Measurements from ENCODE around the gene PXDN.

The PXDN gene

GRCh38 chr2:1606421-1607235 is 137.7 kb downstream of the PXDN start:
- no peak for DNase-seq

- DNase-seq: no peak
Observed at GRCh38 chr2:1606046-1606400, 138.3 kb downstream of the PXDN start.

GRCh38 chr2:1605102-1606045 is 138.9 kb downstream of the PXDN start:
- DNase-seq: no peak

- DNase-seq: no peak
Observed at GRCh38 chr2:1603521-1603920, 140.8 kb downstream of the PXDN start.

DNA sequence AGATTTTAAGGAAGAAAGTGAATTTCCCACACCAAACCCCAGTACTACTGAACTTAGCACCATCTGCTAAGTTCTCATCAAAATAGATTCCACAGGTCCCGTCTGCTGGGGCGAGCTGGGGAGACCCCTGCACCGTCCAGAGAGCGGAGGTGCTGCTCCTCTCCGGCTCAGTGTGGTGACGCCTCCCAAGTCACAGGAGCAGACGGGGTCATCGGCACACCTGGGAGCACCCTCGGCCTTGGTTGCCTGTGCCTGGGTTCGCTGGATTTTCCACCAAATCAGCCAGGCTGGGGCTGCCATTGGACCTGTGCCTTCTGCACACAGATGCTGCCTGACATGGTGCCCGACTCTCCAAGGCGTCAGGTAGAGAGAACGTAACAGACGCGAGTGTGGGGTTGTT is 141.3 kb downstream of the PXDN start:
- DNase-seq: no peak

DNA sequence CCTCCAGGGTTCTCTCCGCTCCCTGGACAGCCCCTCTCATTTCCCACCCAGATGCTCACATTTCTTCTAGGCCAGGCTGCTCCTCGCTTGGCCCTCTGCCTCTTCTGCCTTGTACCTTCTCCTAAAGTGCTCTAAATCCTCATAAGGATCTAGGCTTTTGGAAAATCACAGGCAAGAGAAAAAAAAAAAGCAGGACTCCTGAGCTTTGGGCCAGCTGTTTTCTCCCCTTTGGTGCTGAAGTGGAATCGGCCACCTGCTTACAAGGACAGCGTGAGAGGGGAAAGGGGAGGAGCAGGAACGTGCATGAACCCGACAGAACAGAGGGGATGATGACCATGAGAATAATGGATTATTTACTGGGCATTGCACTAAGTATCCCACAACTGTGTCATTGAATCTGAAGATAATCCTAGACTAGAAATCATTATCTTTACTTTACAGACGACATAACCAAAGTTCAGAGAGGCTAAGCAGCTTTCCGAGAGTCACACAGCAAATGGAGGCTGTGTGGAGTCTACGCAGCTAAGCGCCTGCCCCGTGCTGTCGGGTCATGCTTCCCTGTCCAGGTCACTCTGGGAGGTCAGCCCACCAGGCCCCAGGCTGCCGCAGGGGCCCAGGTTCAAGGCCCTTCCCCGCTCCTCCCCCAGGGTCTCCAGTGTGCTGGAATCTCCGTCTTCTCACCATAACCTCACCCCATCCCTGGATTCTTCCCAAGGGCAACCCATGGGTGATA is 141.9 kb downstream of the PXDN start:
- no peak for DNase-seq

DNA sequence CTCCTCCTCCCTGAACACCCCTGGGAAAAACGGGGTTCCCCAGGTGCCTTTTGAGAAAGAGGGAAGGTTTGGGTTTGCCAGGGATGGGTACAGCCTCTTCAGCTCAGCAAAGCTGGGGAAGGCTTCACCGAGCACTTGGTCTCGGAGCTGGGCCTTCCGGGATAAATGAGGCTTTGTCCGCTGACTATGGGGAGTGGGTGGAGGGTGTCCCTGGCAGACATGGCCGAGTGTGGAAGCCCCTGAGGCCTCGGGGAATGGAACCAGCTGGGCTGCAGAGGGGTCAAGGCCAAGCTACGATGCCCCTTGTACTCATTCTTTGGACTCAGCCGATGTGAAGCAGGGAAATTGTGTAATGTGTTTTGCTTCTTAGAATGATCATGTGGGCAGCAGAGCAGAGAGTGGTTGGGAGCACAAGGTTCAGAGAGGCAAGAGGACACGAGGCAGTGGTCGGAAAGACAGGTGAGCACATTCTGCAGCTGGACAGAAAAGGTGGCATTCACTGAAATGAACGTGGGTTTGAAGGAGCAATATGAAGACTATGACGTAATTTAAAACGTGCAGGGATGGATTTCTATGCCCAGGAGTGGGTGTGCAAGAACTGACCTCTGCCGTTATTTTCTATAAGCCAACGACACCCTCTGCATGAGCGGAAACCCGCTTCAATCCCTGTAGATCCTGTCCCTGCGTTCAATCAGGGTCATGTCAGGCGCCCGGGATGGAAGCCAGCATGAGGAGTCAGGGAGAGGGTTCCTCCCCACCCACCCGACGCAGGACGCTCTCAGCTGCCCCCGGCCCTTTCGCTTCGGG is 142.6 kb downstream of the PXDN start:
- DNase-seq: no peak

DNA sequence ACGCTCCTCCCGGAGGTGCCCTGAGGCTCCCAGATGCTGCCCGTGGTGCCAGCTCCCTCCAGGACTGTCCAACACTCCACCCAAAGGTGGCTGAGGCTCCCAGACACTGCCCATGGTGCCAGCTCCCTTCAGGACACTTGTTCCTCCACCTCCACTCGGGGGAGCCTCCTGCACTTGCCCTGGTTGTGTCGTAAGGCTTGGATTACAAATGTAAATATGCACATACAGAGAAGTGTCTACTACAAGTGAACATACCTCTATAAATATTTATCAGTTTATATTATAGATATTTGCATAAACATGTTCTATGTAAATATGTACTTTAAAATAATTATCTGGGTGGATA is 143.3 kb downstream of the PXDN start:
- DNase-seq: no peak

- no peak for DNase-seq
Observed at GRCh38 chr2:1600191-1601066, 143.9 kb downstream of the PXDN start.

- DNase-seq: no peak
Observed at GRCh38 chr2:1599301-1600085, 144.8 kb downstream of the PXDN start.

DNA sequence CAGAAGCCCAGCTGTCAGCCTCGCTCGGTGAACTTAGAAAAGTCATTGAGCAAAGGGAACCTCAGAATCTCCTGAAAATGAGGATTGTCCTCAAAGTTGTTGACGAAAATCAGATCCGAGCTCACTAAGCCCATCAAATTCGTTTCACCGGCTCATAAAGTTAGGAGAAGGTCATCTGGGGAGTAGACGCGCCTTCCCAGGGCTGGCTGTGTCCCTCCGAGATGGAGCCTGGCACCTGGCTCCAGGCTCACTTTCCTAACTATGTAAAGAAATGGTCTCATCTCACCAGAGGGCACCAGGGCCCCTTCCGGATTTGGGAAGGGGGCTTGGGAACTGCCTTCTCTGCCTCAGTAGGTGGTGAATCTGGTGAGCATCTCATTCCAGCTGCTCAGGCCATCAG is 145.5 kb downstream of the PXDN start:
- DNase-seq: no peak

GRCh38 chr2:1598041-1598710 is 146.1 kb downstream of the PXDN start:
- no peak for DNase-seq

DNA sequence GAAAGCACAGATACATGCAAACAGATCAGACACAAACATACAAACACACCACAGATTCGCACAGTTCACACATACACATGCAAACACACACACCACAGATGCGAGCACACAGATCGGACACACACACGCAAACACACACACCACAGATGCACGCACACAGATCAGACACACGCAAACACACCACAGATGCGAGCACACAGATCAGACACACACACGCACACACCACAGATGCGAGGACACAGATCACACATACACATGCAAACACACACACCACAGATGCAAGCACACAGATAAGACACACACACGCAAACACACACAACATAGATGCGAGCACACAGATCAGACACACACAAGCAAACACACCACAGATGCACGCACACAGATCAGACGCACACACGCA is 149.0 kb downstream of the PXDN start:
- no peak for DNase-seq

- DNase-seq: no peak
Observed at GRCh38 chr2:1594373-1595171, 149.7 kb downstream of the PXDN start.

DNA sequence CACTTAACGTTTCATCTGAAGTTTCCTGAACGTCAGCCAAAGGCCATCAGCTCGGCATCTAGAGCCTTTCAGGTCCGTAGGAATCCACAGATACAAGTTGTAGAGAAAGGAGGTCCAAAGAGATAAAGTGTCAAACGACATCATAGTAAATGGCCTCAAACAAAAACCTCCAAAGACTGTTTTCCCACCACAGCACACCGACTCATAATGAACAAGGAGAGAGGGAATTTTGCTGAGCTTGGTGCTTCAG is 150.3 kb downstream of the PXDN start:
- no peak for DNase-seq

DNA sequence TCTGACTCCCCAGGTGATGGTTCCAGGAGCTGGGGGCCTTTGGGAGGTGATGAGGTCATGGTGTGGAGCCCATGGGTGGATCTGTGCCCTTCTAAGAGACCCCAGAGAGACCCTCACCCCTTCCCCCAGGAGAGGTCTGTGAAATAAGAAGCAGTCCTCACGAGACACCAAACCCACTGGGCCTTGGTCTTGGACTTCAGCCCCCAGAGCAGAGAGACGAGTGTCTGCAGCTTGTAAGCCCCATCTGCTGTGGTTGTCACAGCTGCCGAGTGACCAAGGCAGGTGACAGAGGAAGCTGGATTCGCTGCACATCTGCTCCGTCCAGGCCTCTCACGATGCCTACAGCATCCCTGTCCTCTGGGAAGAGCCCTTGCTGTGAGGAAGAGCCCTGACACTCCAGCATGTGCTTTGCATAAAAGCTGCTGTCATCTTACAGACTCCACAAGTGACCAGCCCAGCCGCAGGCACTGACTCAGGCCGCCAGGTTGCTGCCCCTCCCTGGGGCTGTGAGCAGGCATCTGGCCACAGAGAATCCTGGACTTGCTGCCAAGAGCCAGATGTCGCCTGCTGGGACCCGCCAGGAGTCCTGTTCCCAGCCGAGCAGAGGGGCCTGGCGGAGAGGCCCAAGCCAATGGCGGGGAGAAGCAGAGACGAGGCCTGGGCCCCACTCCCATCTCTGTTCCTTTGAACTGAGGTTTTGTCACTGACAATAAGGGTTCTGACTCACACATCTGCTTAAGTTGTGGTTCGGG is 150.8 kb downstream of the PXDN start:
- DNase-seq: no peak

DNA sequence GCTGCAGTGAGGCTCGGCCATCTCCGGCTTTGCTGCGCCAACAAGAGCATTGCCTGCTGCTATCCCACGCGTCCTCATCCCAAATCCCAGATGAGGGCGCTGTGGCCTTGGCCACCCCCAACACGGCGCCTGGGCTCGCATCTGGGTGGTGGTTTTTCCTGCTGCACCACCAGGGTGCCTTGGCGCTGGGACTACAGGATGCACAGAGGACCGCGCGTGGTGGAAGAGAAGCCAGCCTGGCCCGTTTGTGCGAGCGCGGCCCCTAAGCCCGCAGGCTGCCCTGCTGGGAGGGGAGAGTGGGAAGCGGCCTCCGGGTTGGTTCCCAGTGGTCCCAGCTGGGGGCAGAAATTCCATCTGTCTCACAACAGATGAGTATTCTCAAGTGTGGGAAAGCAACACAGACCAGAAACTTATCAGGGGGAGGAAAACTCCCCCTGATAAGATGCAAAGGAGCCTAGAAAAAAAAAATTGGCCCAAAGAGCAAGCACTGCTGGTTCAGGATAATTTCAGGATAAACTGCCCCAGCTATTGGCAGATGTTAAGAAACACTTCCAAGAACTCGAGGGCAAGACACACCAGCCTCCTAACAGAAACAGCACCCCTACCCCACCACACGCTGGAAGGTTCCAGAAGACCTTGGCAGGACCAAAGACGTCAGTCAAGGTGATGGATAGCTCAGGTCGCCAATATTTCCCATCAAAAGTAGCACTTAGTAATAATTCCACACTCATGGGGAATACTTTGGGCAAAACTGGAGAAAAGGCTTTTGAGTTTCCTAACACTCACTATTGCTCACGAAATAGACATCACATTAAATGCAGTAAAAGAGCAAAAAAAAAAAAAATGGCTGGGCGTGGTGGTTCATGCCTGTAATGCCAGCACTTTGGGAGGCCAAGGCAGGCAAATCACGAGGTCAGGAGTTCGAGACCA is 152.1 kb downstream of the PXDN start:
- no peak for DNase-seq

- no peak for DNase-seq
Observed at GRCh38 chr2:1591461-1591770, 152.9 kb downstream of the PXDN start.
